NB4 (cell line): ENCODE results near the gene MET.
"Not testable (repeated sequence)": the region's sequence is repeated elsewhere in the genome, so short reads cannot be mapped to it uniquely, and the experiment has no call there.

Experiments used
- DNase-seq: peaks from one replicate; pipeline ENCODE4 v3.0.0; 2010; ENCODE audit warnings: low read depth
- H3K4me3 ChIP-seq: one replicate; pipeline ENCODE4 v1.5.1; 2011; ENCODE audit warnings: mild to moderate bottlenecking, low read depth, low read length, moderate library complexity
- CTCF ChIP-seq: IDR thresholded peaks from one replicate; pipeline ENCODE4 v1.5.1; 2012; ENCODE audit warnings: low read depth, low read length
- MAX ChIP-seq: IDR thresholded peaks from 2 replicates; pipeline ENCODE4 v1.6.1; 2011; ENCODE audit warnings: low read depth, low read length
- MYC ChIP-seq: IDR thresholded peaks from 2 replicates; pipeline ENCODE4 v1.6.1; 2011; ENCODE audit warnings: low read depth, low read length
- POLR2A ChIP-seq: IDR thresholded peaks from 2 replicates; pipeline ENCODE4 v1.6.1; 2011; ENCODE audit warnings: mild to moderate bottlenecking; ENCODE audit not compliant: insufficient read length; ENCODE audit errors: extremely low read depth

MET gene

GRCh38 chr7:116653646-116654045, 18.4 kb upstream of the MET start:
- no peak for TF ChIP-seq MYC
- TF ChIP-seq MAX: no peak
- no peak for TF ChIP-seq CTCF
- no peak for TF ChIP-seq POLR2A
- H3K4me3 ChIP-seq: no peak overlapping the region
- no peak for DNase-seq

- not testable (repeated sequence) for DNase-seq
Observed at GRCh38 chr7:116659248-116659647, 12.7 kb upstream of the MET start.

GRCh38 chr7:116661865-116662264, 10.1 kb upstream of the MET start:
- DNase-seq: no peak
- no peak for TF ChIP-seq MYC
- TF ChIP-seq MAX: no peak
- no peak for TF ChIP-seq POLR2A
- no peak for TF ChIP-seq CTCF
- no peak overlapping the region for H3K4me3 ChIP-seq

More at GRCh38 chr7:116659248-116659647, 12.7 kb upstream of the MET start:
- H3K4me3 ChIP-seq: not testable (repeated sequence)

GRCh38 chr7:116663744-116664143, 8.3 kb upstream of the MET start:
- H3K4me3 ChIP-seq: no peak overlapping the region
- TF ChIP-seq MAX: no peak
- no peak for TF ChIP-seq POLR2A
- TF ChIP-seq MYC: no peak
- no peak for TF ChIP-seq CTCF
- no peak for DNase-seq

- no peak overlapping the region for H3K4me3 ChIP-seq
- DNase-seq: no peak
- no peak for TF ChIP-seq MAX
- TF ChIP-seq MYC: no peak
Observed at GRCh38 chr7:116665332-116665996, 6.5 kb upstream of the MET start.

- no peak for DNase-seq
- H3K4me3 ChIP-seq: no peak overlapping the region
- TF ChIP-seq MAX (no peak), POLR2A (no peak), CTCF (no peak), MYC (no peak)
Observed at GRCh38 chr7:116669769-116670168, 2.2 kb upstream of the MET start.

GRCh38 chr7:116670409-116671015, 1.5 kb upstream of the MET start:
- no peak overlapping the region for H3K4me3 ChIP-seq
- TF ChIP-seq CTCF (no peak), POLR2A (no peak), MYC (no peak), MAX (no peak)
- no peak for DNase-seq
